CD8-positive, alpha-beta memory T cell (primary cell): Measurements from ENCODE around the gene MZB1. TPM values are rescaled to one million over a fixed set of nuclear protein-coding genes. Genes with fewer than 3 reads are reported as not detected.

Experiments
- CTCF ChIA-PET: fragments of 350-600 bp; sonication (Branson Sonifier 250); formaldehyde crosslinking; loops from one replicate; lab custom pipeline; 2021; ENCODE audit warnings: antibody characterized with exemption; lab: Charles Lee
- POLR2A ChIA-PET: fragments of 350-600 bp; sonication (Branson Sonifier 250); formaldehyde crosslinking; loops from one replicate; lab custom pipeline; 2021; ENCODE audit warnings: antibody characterized with exemption; lab: Charles Lee
- DNase-seq, 5 donors: peaks; one replicate each; pipeline versions ENCODE4 v3.0.0 to v3.0.0-alpha.2; 2020 to 2022; ENCODE audit warnings: mixed read lengths in 1 of 5
- H3K27ac ChIP-seq: one replicate; pipeline ENCODE4 v1.7.0; 2013; ENCODE audit warnings: low read depth, mild to moderate bottlenecking, low read length, moderate library complexity
- H3K27me3 ChIP-seq: 2 replicates; pipeline ENCODE4 v1.7.0; 2013; ENCODE audit warnings: low read length, mild to moderate bottlenecking; ENCODE audit not compliant: insufficient read depth, poor library complexity, severe bottlenecking
- H3K36me3 ChIP-seq: 2 replicates; pipeline ENCODE4 v1.7.0; 2013; ENCODE audit warnings: mild to moderate bottlenecking, low read length, moderate library complexity; ENCODE audit not compliant: insufficient read depth
- H3K4me1 ChIP-seq: 2 replicates; pipeline ENCODE4 v1.7.0; 2013; ENCODE audit warnings: mild to moderate bottlenecking, low read length, moderate library complexity; ENCODE audit not compliant: insufficient read depth
- H3K4me3 ChIP-seq: 2 replicates; pipeline ENCODE4 v1.7.0; 2013; ENCODE audit warnings: mild to moderate bottlenecking, low read length
- H3K9me3 ChIP-seq: 2 replicates; pipeline ENCODE4 v1.7.0; 2013; ENCODE audit warnings: mild to moderate bottlenecking, low read length
- H3K27ac Mint-ChIP-seq, 8 donors: one replicate each; pipeline ENCODE4 v1.8.0; 2020 to 2021; ENCODE audit warnings: mixed read lengths in 8 of 8, mild to moderate bottlenecking in 6 of 8, inconsistent platforms in 3 of 8, moderate library complexity in 3 of 8
- H3K27me3 Mint-ChIP-seq, 2 donors: one replicate each; pipeline ENCODE4 v1.8.0; 2020 to 2021; ENCODE audit warnings: mixed read lengths in 2 of 2, mild to moderate bottlenecking in 1 of 2, moderate library complexity in 1 of 2
- H3K36me3 Mint-ChIP-seq, 3 donors: one replicate each; pipeline ENCODE4 v1.8.0; 2020 to 2021; ENCODE audit warnings: mixed read lengths in 3 of 3, inconsistent platforms in 1 of 3, mild to moderate bottlenecking in 1 of 3
- H3K4me1 Mint-ChIP-seq, 3 donors: one replicate each; pipeline ENCODE4 v1.8.0; 2020 to 2021; ENCODE audit warnings: mixed read lengths in 3 of 3, inconsistent platforms in 1 of 3, mild to moderate bottlenecking in 1 of 3
- H3K4me3 Mint-ChIP-seq, 7 donors: one replicate each; pipeline ENCODE4 v1.8.0; 2020 to 2021; ENCODE audit warnings: mixed read lengths in 7 of 7, mild to moderate bottlenecking in 6 of 7, moderate library complexity in 4 of 7, inconsistent platforms in 2 of 7
- H3K9me3 Mint-ChIP-seq, 5 donors: one replicate each; pipeline ENCODE4 v1.8.0; 2020 to 2022; ENCODE audit warnings: mixed read lengths in 5 of 5, mild to moderate bottlenecking in 3 of 5, moderate library complexity in 2 of 5, inconsistent platforms in 1 of 5
- polyA plus RNA-seq: library from polyadenylated mRNA; unstranded; fragments of 300-500 nt; fragmentation: Illumina TruSeq; gene quantifications from one replicate; pipeline ENCODE4 v1.2.3, GENCODE V29; 2021
- total RNA-seq, 2 experiments: library from RNA; stranded (reverse); gene quantifications; one replicate each; pipeline ENCODE4 v1.2.3, GENCODE V29; 2021

MZB1 gene
- total and polyA plus RNA-seq, 3 experiments from 2014 or later = 3.5 to 6.4 (median 5.1) TPM

GRCh38 chr5:139426203-139426885, 36.6 kb upstream of the MZB1 start:
- H3K36me3 Mint-ChIP-seq = peaks cover 5 to 30% (median 15%) of the 10 kb centered on the region in 3 donors
- H3K27me3 Mint-ChIP-seq = no peaks in the 10 kb centered on the region
- Histone ChIP-seq H3K4me3 (no peak overlapping the region), H3K36me3 (no peaks in the 10 kb centered on the region), H3K9me3 (no peaks in the 10 kb centered on the region), H3K4me1 (peaks cover 6% of the 10 kb centered on the region), H3K27ac (no peak overlapping the region), H3K27me3 (no peaks in the 10 kb centered on the region)
- POLR2A ChIA-PET = no interaction called here
- no peaks in the 10 kb centered on the region for H3K9me3 Mint-ChIP-seq
- H3K4me1 Mint-ChIP-seq = peaks cover 6 to 13% (median 10%) of the 10 kb centered on the region in 3 donors
- H3K27ac Mint-ChIP-seq = peak overlapping the region in 1 of 8 donors; percentile 95
- DNase-seq = no peak
- CTCF ChIA-PET = interaction anchor here (16.6 kb wide), 1 partner anchor 91 kb away, joined by 414 read pairs; no protein-coding TSS in a partner anchor
- H3K4me3 Mint-ChIP-seq = no peak overlapping the region

GRCh38 chr5:139425497-139425896, 35.8 kb upstream of the MZB1 start:
- ChIA-PET POLR2A (no interaction called here), CTCF (interaction anchor here (1.0 to 16.6 kb wide), 2 partner anchors 11 to 91 kb away, joined by 3 to 414 read pairs; no protein-coding TSS in a partner anchor)
- peaks cover 6 to 13% (median 10%) of the 10 kb centered on the region in 3 donors for H3K4me1 Mint-ChIP-seq

GRCh38 chr5:139422307-139422893, 32.7 kb upstream of the MZB1 start:
- DNase-seq = peak; percentile 6 to 73 (median 66)
- ChIA-PET CTCF (interaction anchor here (0.6 to 16.6 kb wide), 40 partner anchors 9 to 268 kb away, joined by 3 to 414 read pairs (median 4); partner anchors contain the start of genes DNAJC18, SMIM33 and STING1), POLR2A (interaction anchor here (0.7 to 1.1 kb wide), 5 partner anchors 17 to 95 kb away, joined by 3 to 4 read pairs (median 3); partner anchors contain the start of gene DNAJC18)
- Mint-ChIP-seq H3K4me1 (peaks cover 3 to 6% (median 4%) of the 10 kb centered on the region in 3 donors), H3K4me3 (no peak overlapping the region), H3K27ac (peak overlapping the region in 5 of 8 donors; percentile 44 to 82 (median 56)), H3K27me3 (peaks cover 0 to 2% of the 10 kb centered on the region in 2 donors), H3K9me3 (no peaks in the 10 kb centered on the region), H3K36me3 (peaks cover 8 to 48% (median 20%) of the 10 kb centered on the region in 3 donors)
- no peaks in the 10 kb centered on the region for H3K27me3 ChIP-seq
- H3K4me1 ChIP-seq = no peaks in the 10 kb centered on the region
- H3K4me3 ChIP-seq = no peak overlapping the region
- H3K36me3 ChIP-seq = no peaks in the 10 kb centered on the region
- H3K27ac ChIP-seq = no peak overlapping the region
- no peaks in the 10 kb centered on the region for H3K9me3 ChIP-seq

More at GRCh38 chr5:139425497-139425896, 35.8 kb upstream of the MZB1 start:
- no peaks in the 10 kb centered on the region for H3K27me3 Mint-ChIP-seq
- H3K27me3 ChIP-seq = no peaks in the 10 kb centered on the region
- no peak for DNase-seq
- H3K4me1 ChIP-seq = peaks cover 6% of the 10 kb centered on the region
- no peak overlapping the region for H3K27ac Mint-ChIP-seq
- H3K36me3 Mint-ChIP-seq = peaks cover 8 to 34% (median 15%) of the 10 kb centered on the region in 3 donors
- no peak overlapping the region for H3K4me3 ChIP-seq
- no peaks in the 10 kb centered on the region for H3K9me3 Mint-ChIP-seq
- no peak overlapping the region for H3K27ac ChIP-seq
- no peak overlapping the region for H3K4me3 Mint-ChIP-seq
- H3K36me3 ChIP-seq = no peaks in the 10 kb centered on the region
- no peaks in the 10 kb centered on the region for H3K9me3 ChIP-seq

- H3K27ac ChIP-seq = no peak overlapping the region
- no peak overlapping the region for H3K4me3 ChIP-seq
- no peak for DNase-seq
- ChIA-PET CTCF (interaction anchor here (0.7 to 16.6 kb wide), 10 partner anchors 9 to 270 kb away, joined by 3 to 414 read pairs (median 4); partner anchors contain the start of genes SPATA24, STING1 and UBE2D2), POLR2A (no interaction called here)
- H3K27me3 Mint-ChIP-seq = peaks cover 0 to 2% of the 10 kb centered on the region in 2 donors
- H3K4me1 Mint-ChIP-seq = peaks cover 3 to 6% (median 4%) of the 10 kb centered on the region in 3 donors
- peaks cover 8 to 36% (median 17%) of the 10 kb centered on the region in 3 donors for H3K36me3 Mint-ChIP-seq
- peaks cover 6% of the 10 kb centered on the region for H3K4me1 ChIP-seq
- H3K27ac Mint-ChIP-seq = peak overlapping the region in 1 of 8 donors; percentile 16
- H3K27me3 ChIP-seq = no peaks in the 10 kb centered on the region
- no peaks in the 10 kb centered on the region for H3K9me3 Mint-ChIP-seq
- no peaks in the 10 kb centered on the region for H3K9me3 ChIP-seq
- H3K36me3 ChIP-seq = no peaks in the 10 kb centered on the region
- no peak overlapping the region for H3K4me3 Mint-ChIP-seq
Observed at GRCh38 chr5:139419226-139420192, 29.8 kb upstream of the MZB1 start.

GRCh38 chr5:139418793-139419192, 29.1 kb upstream of the MZB1 start:
- no peak overlapping the region for H3K27ac Mint-ChIP-seq
- POLR2A ChIA-PET = no interaction called here

GRCh38 chr5:139417214-139417613, 27.5 kb upstream of the MZB1 start:
- H3K27ac ChIP-seq = no peak overlapping the region
- Mint-ChIP-seq H3K36me3 (peaks cover 5 to 32% (median 19%) of the 10 kb centered on the region in 3 donors), H3K27ac (no peak overlapping the region), H3K9me3 (no peaks in the 10 kb centered on the region), H3K4me1 (peaks cover 0 to 2% (median under 1%) of the 10 kb centered on the region in 3 donors), H3K4me3 (no peak overlapping the region), H3K27me3 (peaks cover 0 to 2% of the 10 kb centered on the region in 2 donors)
- no peaks in the 10 kb centered on the region for H3K36me3 ChIP-seq
- H3K27me3 ChIP-seq = no peaks in the 10 kb centered on the region
- ChIA-PET POLR2A (no interaction called here), CTCF (interaction anchor here (1.4 to 16.6 kb wide), 2 partner anchors 15 to 100 kb away, joined by 4 to 414 read pairs; no protein-coding TSS in a partner anchor)
- H3K4me3 ChIP-seq = no peak overlapping the region
- DNase-seq = no peak
- H3K9me3 ChIP-seq = no peaks in the 10 kb centered on the region
- peaks cover 11% of the 10 kb centered on the region for H3K4me1 ChIP-seq

More at GRCh38 chr5:139418793-139419192, 29.1 kb upstream of the MZB1 start:
- H3K9me3 Mint-ChIP-seq = no peaks in the 10 kb centered on the region
- no peak overlapping the region for H3K27ac ChIP-seq
- peaks cover 3 to 6% (median 4%) of the 10 kb centered on the region in 3 donors for H3K4me1 Mint-ChIP-seq
- H3K4me1 ChIP-seq = peaks cover 11% of the 10 kb centered on the region
- H3K9me3 ChIP-seq = no peaks in the 10 kb centered on the region
- peaks cover 8 to 32% (median 17%) of the 10 kb centered on the region in 3 donors for H3K36me3 Mint-ChIP-seq
- H3K27me3 ChIP-seq = no peaks in the 10 kb centered on the region
- CTCF ChIA-PET = interaction anchor here (1.1 to 16.6 kb wide), 6 partner anchors 9 to 149 kb away, joined by 3 to 414 read pairs (median 4); partner anchors contain the start of gene UBE2D2
- H3K27me3 Mint-ChIP-seq = peaks cover 0 to 2% of the 10 kb centered on the region in 2 donors
- no peak for DNase-seq
- no peaks in the 10 kb centered on the region for H3K36me3 ChIP-seq
- no peak overlapping the region for H3K4me3 ChIP-seq
- no peak overlapping the region for H3K4me3 Mint-ChIP-seq

- Histone ChIP-seq H3K9me3 (no peaks in the 10 kb centered on the region), H3K36me3 (no peaks in the 10 kb centered on the region), H3K27ac (no peak overlapping the region), H3K27me3 (no peaks in the 10 kb centered on the region), H3K4me1 (peaks cover 11% of the 10 kb centered on the region), H3K4me3 (no peak overlapping the region)
- ChIA-PET POLR2A (no interaction called here), CTCF (interaction anchor here (16.6 kb wide), 1 partner anchor 100 kb away, joined by 414 read pairs; no protein-coding TSS in a partner anchor)
- no peaks in the 10 kb centered on the region for H3K9me3 Mint-ChIP-seq
- H3K36me3 Mint-ChIP-seq = peaks cover 3 to 32% (median 18%) of the 10 kb centered on the region in 3 donors
- no peak for DNase-seq
- peaks cover 0 to 2% of the 10 kb centered on the region in 2 donors for H3K27me3 Mint-ChIP-seq
- H3K4me1 Mint-ChIP-seq = no peaks in the 10 kb centered on the region
- H3K4me3 Mint-ChIP-seq = no peak overlapping the region
- H3K27ac Mint-ChIP-seq = no peak overlapping the region
Observed at GRCh38 chr5:139416651-139417050, 26.9 kb upstream of the MZB1 start.
